Stimulated activated CD8-positive, alpha-beta memory T cell treated with anti-CD3 and anti-CD28 coated beads, Interleukin-4, amount 100 ng/mL, for 1 hour (primary cell): Measurements from ENCODE around the gene TNFRSF8.
"Not testable (repeated sequence)": the region's sequence is repeated elsewhere in the genome, so short reads cannot be mapped to it uniquely, and the experiment has no call there.

Source experiments
- DNase-seq, 2 donors: peaks; one replicate each; pipeline ENCODE4 v3.0.0-alpha.2; 2020; ENCODE audit warnings: low read depth in 2 of 2, low spot score in 1 of 2

The TNFRSF8 gene

GRCh38 chr1:12038356-12039163, 24.5 kb upstream of the TNFRSF8 start:
- no peak for DNase-seq

DNA sequence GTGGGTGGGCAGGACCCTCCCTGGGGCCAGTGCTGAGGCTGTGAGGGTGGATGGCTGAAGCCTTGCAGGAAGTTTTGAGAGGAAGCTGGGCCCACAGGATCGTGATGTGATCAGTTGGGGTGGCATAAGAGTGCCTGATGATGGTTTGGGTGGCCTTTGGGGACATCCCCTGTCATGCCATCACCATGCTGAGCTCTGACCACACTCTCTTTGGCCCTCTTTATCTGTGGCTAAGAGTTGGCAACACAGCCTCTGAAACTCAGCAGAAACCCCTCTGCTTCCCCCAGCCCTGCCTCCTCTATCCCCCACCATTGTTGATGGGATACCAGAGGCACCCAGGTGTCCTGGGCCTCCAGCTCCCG, 24.0 kb upstream of the TNFRSF8 start:
- DNase-seq = no peak

GRCh38 chr1:12039824-12040456, 23.2 kb upstream of the TNFRSF8 start:
- not testable (repeated sequence) for DNase-seq

DNA sequence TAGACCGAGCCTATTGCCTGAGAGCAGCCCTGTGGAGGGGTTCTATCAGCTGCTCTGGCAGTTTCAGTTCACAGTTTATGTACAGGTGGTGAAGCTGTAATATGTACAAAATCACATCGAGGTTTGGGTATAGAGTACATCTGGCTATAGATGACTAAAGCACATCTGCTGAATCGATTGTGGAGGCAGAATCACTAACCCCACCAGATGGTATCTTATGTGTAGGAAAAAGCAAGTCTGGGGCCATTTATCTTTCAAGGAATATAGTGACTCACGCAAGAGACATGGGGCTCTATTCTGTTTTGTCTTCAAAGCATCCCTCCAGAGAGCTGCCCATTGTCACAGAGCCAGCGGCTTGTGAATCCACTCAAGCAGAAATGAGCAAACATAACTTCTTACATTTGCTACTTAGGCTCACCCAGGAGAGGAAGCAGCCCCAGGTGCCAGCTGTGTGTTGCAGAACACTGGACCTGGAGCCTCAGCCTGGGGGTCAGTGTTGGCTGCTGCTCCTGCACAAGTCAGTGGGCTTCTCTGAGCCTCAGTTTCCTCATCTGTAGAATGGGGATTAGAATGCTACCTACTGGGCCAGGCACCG, 22.5 kb upstream of the TNFRSF8 start:
- DNase-seq = no peak

GRCh38 chr1:12044187-12044877, 18.8 kb upstream of the TNFRSF8 start:
- not testable (repeated sequence) for DNase-seq

DNA sequence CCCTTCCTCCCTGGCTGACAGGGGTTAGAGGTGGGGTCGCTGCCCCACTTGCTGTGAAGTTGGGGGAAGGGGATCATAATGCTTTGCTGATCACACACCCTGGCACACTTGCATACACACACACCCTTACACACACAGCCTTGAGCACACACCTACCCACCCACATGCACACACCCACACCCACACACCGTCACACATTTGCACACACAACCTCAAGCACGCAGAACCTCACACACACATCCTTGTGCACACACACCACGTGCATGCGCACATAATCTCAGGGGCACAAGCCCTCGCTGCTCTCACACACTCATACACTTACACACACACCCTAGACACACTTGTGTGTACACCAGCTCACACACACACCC, 16.4 kb upstream of the TNFRSF8 start:
- no peak for DNase-seq

GRCh38 chr1:12047120-12047876, 15.8 kb upstream of the TNFRSF8 start:
- no peak for DNase-seq

DNA sequence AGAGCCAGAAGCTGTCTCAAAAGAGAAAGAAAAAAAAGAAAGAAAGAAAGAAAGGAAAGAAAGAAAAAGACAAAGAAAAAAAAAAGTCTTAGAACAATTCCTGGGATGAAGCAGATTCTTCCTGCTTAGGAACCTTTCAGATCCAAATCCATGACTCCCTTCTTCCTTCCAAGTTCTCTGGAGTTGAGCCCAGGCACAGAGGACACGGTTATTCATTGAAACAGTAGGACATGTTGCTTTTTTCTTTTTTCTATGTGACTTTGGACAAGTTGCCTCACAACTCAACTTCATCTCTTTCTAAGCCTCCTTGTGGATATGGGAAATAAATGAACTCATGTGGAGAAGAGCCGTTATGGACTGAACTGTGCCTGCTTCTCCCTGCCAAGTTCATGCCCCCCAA, 14.7 kb upstream of the TNFRSF8 start:
- no peak for DNase-seq

DNA sequence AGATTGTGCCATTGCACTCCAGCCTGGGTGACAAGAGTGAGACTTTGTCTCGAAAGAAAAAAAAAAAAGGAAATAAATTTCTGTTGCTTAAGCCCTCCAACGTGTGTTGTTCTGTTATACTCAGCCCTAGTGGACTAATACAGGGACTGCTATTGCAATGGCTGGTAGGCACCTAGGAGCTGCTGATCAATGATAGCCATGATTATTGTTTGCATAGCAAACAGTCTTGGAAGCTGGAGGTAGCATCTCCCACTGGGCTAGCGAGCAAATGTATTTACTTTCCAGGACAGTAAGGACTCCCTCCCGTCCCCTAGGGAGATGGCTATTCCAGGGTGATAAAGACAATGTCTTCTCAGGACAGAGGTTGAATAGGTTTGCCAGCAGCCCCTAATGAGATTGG, 13.5 kb upstream of the TNFRSF8 start:
- no peak for DNase-seq

- DNase-seq = no peak
Measured at GRCh38 chr1:12051361-12051760, 11.7 kb upstream of the TNFRSF8 start.

- no peak for DNase-seq
Measured at GRCh38 chr1:12052008-12052573, 11.0 kb upstream of the TNFRSF8 start.

GRCh38 chr1:12052997-12053686, 10.0 kb upstream of the TNFRSF8 start:
- no peak for DNase-seq

DNA sequence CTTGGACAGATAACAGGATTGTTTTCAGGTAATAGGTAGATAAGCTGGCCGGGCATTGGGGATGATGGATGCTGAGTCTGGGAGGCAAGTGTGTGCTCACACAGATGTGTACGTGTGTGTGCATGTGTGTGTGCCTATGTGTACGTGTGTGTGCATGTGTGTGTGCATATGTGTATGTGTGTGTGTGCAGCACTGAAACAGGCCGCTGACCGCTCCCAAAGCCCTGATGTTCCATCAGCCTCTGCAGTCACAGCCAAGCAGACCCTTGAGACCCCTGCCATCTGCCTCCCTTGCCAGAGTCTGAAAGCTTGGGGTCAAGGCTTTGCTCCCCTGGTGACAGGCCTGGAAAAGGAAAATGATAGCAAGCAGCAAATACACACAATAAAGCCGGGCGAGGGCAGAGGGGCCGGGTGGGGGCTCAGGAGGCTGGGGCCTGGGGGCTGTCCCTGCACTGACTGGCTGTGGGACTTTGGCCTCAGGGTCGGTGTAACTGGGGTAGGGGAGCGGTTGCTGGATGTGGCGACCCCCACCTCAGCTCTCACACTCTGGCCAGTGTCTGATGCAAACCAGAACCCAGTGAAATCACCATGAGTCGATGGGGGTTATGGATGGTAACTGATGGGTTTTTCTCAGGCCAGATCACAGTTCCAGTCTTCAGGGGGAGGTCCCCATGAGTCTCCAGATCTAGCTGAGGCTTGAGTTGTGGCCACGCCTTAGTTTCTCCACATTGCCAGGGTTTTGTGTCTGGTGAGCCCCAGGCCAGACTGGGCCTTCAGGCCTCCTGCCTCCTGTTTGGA, 9.2 kb upstream of the TNFRSF8 start:
- DNase-seq = no peak

DNA sequence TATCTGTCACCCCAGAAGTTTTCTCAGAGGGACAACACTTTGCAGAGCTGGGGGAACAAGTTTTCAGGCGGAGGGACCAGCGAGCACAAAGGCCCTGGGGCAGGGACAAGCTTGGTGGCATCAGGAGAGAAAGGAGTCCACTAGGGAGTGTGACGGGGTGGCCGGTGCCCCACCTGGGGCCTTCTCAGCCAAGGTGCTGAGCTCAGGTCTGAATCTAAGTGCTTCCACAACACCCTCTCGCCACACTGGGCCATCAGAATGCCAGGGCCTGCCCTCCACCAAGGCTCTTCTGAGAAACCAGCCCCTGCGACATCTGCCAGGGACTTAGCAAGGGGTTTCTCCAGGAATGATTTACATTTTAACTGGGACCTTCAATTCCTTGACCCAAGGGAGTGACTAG, 7.8 kb upstream of the TNFRSF8 start:
- no peak for DNase-seq

GRCh38 chr1:12056331-12056841, 6.7 kb upstream of the TNFRSF8 start:
- no peak for DNase-seq

DNA sequence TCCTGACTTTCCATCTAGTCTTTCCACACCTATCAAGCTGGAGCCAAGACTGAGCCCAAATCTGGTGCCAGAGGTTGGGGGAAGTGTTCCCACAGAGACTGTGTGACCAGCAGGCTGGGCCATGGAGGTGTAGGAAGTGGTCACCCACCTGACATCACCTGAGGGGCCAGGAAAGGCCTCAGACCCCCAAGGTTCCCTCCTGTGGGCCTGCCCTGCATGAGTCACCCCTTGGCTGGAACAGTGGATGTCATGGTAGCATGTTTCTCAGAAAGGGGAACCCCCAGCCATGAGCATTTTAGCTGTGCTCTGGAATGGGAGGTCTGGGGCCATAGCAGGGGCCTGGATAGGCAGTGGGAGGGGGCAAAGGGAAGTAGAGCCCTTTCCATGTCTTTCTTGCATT, 5.7 kb upstream of the TNFRSF8 start:
- no peak for DNase-seq

DNA sequence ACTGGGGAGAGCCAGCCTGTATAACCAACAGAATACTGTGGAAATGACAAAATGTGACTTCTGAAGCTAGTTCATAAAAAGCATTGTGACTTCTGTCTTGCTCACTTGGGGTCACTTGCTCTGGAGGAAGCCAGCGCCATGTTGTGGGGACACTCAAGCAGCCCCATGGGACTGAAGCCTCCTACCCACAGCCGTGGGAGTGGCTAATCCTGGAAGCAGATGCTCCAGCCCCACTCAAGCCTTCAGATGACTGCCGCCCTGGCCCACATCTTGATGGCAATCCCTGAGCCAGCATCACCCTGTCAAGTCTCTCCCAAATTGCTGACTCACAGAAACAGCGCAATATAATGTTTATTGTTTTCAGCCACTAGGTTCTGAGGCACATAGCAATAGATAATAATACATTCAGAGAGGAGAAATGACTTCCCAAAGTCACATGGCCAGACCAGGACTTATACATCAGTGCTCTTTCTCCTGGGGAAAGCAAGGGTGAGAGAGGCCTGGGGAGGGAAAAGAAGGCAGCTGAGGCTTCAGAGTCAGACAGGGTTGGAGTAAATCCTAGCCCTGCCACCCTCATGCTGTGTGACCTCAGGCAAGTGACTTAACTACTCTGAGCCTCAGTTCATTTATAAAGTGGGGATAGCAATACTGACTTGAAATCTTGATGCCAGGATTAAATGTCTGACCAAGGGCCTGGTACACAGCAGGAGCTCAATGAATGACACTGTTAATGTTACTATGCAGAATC, 5.0 kb upstream of the TNFRSF8 start:
- no peak for DNase-seq

DNA sequence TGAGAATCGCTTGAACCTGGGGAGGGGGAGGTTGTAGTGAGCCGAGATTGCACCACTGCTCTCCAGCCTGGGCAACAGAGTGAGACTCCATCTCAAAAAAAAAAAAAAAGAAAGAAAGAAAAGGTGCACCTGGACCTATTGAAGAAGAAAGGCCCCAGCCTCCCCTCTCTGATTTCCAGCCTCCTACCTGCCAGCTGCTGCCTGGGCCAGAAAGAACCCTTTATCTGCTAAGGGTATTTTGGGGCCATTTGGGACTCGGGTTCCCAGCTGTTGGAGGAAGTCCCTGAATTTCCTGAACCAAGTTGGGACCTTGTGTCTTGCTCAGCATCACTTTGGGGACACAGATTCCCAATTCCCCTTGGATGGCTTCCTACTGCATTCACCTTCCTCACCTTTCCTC, 3.9 kb upstream of the TNFRSF8 start:
- no peak for DNase-seq
